HepG2 (cell line): Measurements from ENCODE around the gene E2F1. TPM values are rescaled to one million over a fixed set of nuclear protein-coding genes. Genes with fewer than 3 reads are reported as not detected.

Source experiments
- BHLHE40 ChIP-seq: IDR thresholded peaks from 2 replicates; pipeline ENCODE4 v1.6.1; 2011; ENCODE audit warnings: low read length, improper control_type of control experiment
- CREB1 ChIP-seq, 2 experiments: fragments of 450-650 bp in 1 of 2; IDR thresholded peaks; 2 replicates each; pipeline ENCODE4 v1.6.1; 2016 to 2017; ENCODE audit warnings: control low read depth in 1 of 2, mild to moderate bottlenecking in 1 of 2, missing compliant biosample characterization in 1 of 2, missing genetic modification characterization in 1 of 2
- ETV6 ChIP-seq: sonication (generic); formaldehyde crosslinking; conservative IDR thresholded peaks from 2 replicates; pipeline ENCODE4 v1.4.0; 2020; ENCODE audit warnings: missing genetic modification reagents
- FOXA3 ChIP-seq: IDR thresholded peaks from 2 replicates; pipeline ENCODE4 v1.6.1; 2016; ENCODE audit warnings: missing genetic modification reagents, missing compliant biosample characterization
- MEIS2 ChIP-seq: sonication (generic); formaldehyde crosslinking; IDR thresholded peaks from 2 replicates; pipeline ENCODE4 v1.9.0; 2021; ENCODE audit warnings: mild to moderate bottlenecking, missing genetic modification reagents
- SNAI1 ChIP-seq: sonication (generic); formaldehyde crosslinking; IDR thresholded peaks from 2 replicates; pipeline ENCODE4 v1.5.0; 2020; ENCODE audit warnings: mild to moderate bottlenecking, missing genetic modification reagents, borderline replicate concordance
- TFAP4 ChIP-seq: sonication (generic); IDR thresholded peaks from 2 replicates; pipeline ENCODE4 v1.6.1; 2016; ENCODE audit warnings: low read depth, borderline replicate concordance
- TFDP1 ChIP-seq: IDR thresholded peaks from 2 replicates; pipeline ENCODE4 v1.6.1; 2016; ENCODE audit warnings: missing compliant biosample characterization, missing genetic modification reagents, borderline replicate concordance
- TSC22D2 ChIP-seq: sonication (generic); formaldehyde crosslinking; IDR thresholded peaks from 2 replicates; pipeline ENCODE4 v1.5.1; 2020; ENCODE audit warnings: missing genetic modification reagents, mild to moderate bottlenecking, borderline replicate concordance
- ZNF136 ChIP-seq: sonication (generic); formaldehyde crosslinking; IDR thresholded peaks from 2 replicates; pipeline ENCODE4 v1.8.1; 2022; ENCODE audit warnings: low read depth, mild to moderate bottlenecking, moderate library complexity, missing genetic modification reagents
- ZNF281 ChIP-seq: sonication (generic); formaldehyde crosslinking; IDR thresholded peaks from 2 replicates; pipeline ENCODE4 v1.4.0; 2020; ENCODE audit warnings: missing genetic modification reagents, borderline replicate concordance
- ZNF331 ChIP-seq: sonication (generic); formaldehyde crosslinking; IDR thresholded peaks from 2 replicates; pipeline ENCODE4 v1.4.0; 2020; ENCODE audit warnings: missing genetic modification reagents
- ZNF382 ChIP-seq: sonication (generic); formaldehyde crosslinking; IDR thresholded peaks from 2 replicates; pipeline ENCODE4 v1.5.0; 2020; ENCODE audit warnings: missing genetic modification reagents, mild to moderate bottlenecking, borderline replicate concordance
- ZNF646 ChIP-seq: sonication (generic); formaldehyde crosslinking; IDR thresholded peaks from 2 replicates; pipeline ENCODE4 v1.9.0; 2021; ENCODE audit warnings: mild to moderate bottlenecking, missing genetic modification reagents
- polyA plus RNA-seq, 8 experiments: library from polyadenylated mRNA; depleted of rRNA in 3 of 8; stranded (reverse) in 7 of 8; unstranded in 1 of 8; fragments of >200 nt; fragmentation: Illumina TruSeq in 4 of 8; extraction: Trizol in 4 of 8; gene quantifications; 2 replicates each; pipeline versions ENCODE4 v1.2.1 to v1.2.3, GENCODE V29; 2011 to 2016; ENCODE audit warnings: low read depth in 4 of 8, missing spikeins in 1 of 8, mixed read lengths in 1 of 8; ENCODE audit not compliant: insufficient read depth in 1 of 8
- total RNA-seq, 5 experiments: library from RNA; depleted of rRNA; stranded (reverse); fragments of >200 nt; fragmentation: Illumina TruSeq; extraction: Trizol; gene quantifications; 2 replicates each; pipeline ENCODE4 v1.2.3, GENCODE V29; 2016; ENCODE audit warnings: low read depth in 1 of 5
- TF ChIP-seq, protein P1 (sequence below): sonication (generic); formaldehyde crosslinking; IDR thresholded peaks from 2 replicates; pipeline ENCODE4 v1.5.0; 2020; ENCODE audit warnings: missing genetic modification reagents, mild to moderate bottlenecking, borderline replicate concordance

E2F1 gene
- total and polyA plus RNA-seq, 2 of the 13 experiments (the other 11 are each of a cell fraction or from before 2014, with no cell fraction given), result 25.5 to 39.4 TPM

DNA sequence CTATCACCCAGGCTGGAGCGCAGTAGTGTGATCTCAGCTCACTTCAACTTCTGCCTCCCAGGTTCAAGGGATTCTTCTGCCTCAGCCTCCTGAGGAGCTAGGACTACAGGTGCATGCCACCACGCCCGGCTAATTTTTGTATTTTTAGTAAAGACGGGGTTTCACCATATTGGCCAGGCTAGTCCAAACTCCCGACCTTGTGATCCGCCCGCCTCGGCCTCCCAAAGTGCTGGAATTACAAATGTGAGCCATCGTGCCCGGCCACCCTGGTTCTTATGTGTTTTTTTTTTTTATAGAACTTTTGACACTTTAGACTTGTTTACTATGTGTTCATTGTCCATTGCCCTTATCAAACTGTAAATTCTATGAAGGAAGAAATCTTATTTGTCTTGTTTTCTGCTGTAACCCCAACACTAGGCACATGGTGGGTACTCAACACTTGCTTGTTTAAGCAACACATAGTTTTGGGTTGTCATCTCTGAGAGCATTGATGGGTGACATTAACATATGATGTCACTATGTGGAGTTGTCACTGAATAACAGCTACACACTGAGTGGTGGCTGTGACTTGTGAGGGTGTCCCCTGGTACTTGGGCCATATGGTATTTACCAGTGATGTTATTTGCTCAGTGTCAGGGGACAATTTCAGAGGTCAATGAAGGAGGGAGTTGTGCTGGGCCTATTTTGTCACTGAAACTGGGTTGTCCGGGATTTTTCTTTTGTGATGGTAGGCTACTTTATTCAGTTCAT is 35.4 kb upstream of the E2F1 start (continued):
- TF ChIP-seq ZNF281 (CRISPR knock-in tag) (no peak), TSC22D2 (CRISPR knock-in tag) (no peak), SNAI1 (CRISPR knock-in tag) (no peak), ETV6 (CRISPR knock-in tag) (no peak), ZNF646 (CRISPR knock-in tag) (peak; percentile 77; the same call in 1 of the 2 replicates), ZNF382 (CRISPR knock-in tag) (no peak), ZNF331 (CRISPR knock-in tag) (peak; percentile 37; the same call in 1 of the 2 replicates), CREB1 (IDR thresholded peaks at IDR 0.05) (peak; percentile 80), CREB1 (CRISPR knock-in tag; IDR thresholded peaks at IDR 0.05) (no peak), MEIS2 (CRISPR knock-in tag) (peak; percentile 19; the same call in 1 of the 2 replicates), BHLHE40 (peak; percentile 43; the same call in 1 of the 2 replicates), TFAP4 (peak; percentile 55; the same call in 1 of the 2 replicates), TFDP1 (CRISPR knock-in tag) (no peak), ZNF136 (CRISPR knock-in tag) (peak; percentile 45; the same call in 1 of the 2 replicates), FOXA3 (CRISPR knock-in tag) (peak; percentile 47)
- TF ChIP-seq, protein P1, sequence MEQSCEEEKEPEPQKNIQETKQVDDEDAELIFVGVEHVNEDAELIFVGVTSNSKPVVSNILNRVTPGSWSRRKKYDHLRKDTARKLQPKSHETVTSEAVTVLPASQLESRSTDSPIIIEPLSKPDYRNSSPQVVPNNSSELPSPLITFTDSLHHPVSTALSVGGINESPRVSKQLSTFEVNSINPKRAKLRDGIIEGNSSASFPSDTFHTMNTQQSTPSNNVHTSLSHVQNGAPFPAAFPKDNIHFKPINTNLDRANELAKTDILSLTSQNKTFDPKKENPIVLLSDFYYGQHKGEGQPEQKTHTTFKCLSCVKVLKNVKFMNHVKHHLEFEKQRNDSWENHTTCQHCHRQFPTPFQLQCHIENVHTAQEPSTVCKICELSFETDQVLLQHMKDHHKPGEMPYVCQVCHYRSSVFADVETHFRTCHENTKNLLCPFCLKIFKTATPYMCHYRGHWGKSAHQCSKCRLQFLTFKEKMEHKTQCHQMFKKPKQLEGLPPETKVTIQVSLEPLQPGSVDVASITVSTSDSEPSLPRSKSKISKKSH (CRISPR knock-in tag), result no peak
